ENCODE data around the gene OR51B6. TPM values are rescaled to one million over a fixed set of nuclear protein-coding genes. Genes with fewer than 3 reads are reported as not detected.

The OR51B6 gene
- total RNA-seq, 1 experiment from 2014 or later, result not detected

Small RNAs within 50 kb of the gene (small RNA-seq; reads per million reads assigned to genes)
- 0 reads per million in 2 experiments for gene AC104389.3

Other genes with a start within 250 kb of the OR51B6 start
- gene OR52A5, start 213.2 kb upstream of the OR51B6 start, total RNA-seq (2014; rRNA removed; shearing (Covaris generic)), result not detected in 2 replicates
- 0.05 TPM in 1 of 2 replicates, not detected in the other for gene OR52A1, start 196.8 kb upstream of the OR51B6 start, total RNA-seq (2014; rRNA removed; shearing (Covaris generic))
- not detected in 2 replicates for gene OR51V1, start 150.8 kb upstream of the OR51B6 start, total RNA-seq (2014; rRNA removed; shearing (Covaris generic))
- not detected in 2 replicates for gene HBB, start 124.4 kb upstream of the OR51B6 start, total RNA-seq (2014; rRNA removed; shearing (Covaris generic))
- gene HBD, start 117.0 kb upstream of the OR51B6 start, total RNA-seq (2014; rRNA removed; shearing (Covaris generic)), result not detected in 2 replicates
- not detected in 2 replicates for gene HBG1, start 101.7 kb upstream of the OR51B6 start, total RNA-seq (2014; rRNA removed; shearing (Covaris generic))
- 1.4 and 4.4 TPM in 2 replicates for gene HBG2, start 96.7 kb upstream of the OR51B6 start, total RNA-seq (2014; rRNA removed; shearing (Covaris generic))
- 21.8 and 22.2 TPM in 2 replicates for gene HBE1, start 81.6 kb upstream of the OR51B6 start, total RNA-seq (2014; rRNA removed; shearing (Covaris generic))
- 9.0 and 10.7 TPM in 2 replicates for gene OR51B4, start 49.6 kb upstream of the OR51B6 start, total RNA-seq (2014; rRNA removed; shearing (Covaris generic))
- 0.53 and 0.83 TPM in 2 replicates for gene OR51B2, start 27.2 kb upstream of the OR51B6 start, total RNA-seq (2014; rRNA removed; shearing (Covaris generic))
- 15.1 and 15.8 TPM in 2 replicates for gene OR51B5, start 8.0 kb upstream of the OR51B6 start, total RNA-seq (2014; rRNA removed; shearing (Covaris generic))
- not detected in 2 replicates for gene OR51M1, start 32.3 kb downstream of the OR51B6 start, total RNA-seq (2014; rRNA removed; shearing (Covaris generic))
- gene OR51Q1, start 70.6 kb downstream of the OR51B6 start, total RNA-seq (2014; rRNA removed; shearing (Covaris generic)), result not detected in 2 replicates
- gene OR51I1, start 90.0 kb downstream of the OR51B6 start, total RNA-seq (2014; rRNA removed; shearing (Covaris generic)), result 0.63 TPM in 1 of 2 replicates, not detected in the other
- gene OR51I2, start 97.8 kb downstream of the OR51B6 start, total RNA-seq (2014; rRNA removed; shearing (Covaris generic)), result not detected in 2 replicates
- gene OR52D1, start 137.2 kb downstream of the OR51B6 start, total RNA-seq (2014; rRNA removed; shearing (Covaris generic)), result not detected in 2 replicates
- not detected in 2 replicates for gene UBQLN3, start 158.4 kb downstream of the OR51B6 start, total RNA-seq (2014; rRNA removed; shearing (Covaris generic))
- gene UBQLNL, start 165.2 kb downstream of the OR51B6 start, total RNA-seq (2014; rRNA removed; shearing (Covaris generic)), result not detected in 2 replicates
- not detected in 2 replicates for gene OR52H1, start 197.0 kb downstream of the OR51B6 start, total RNA-seq (2014; rRNA removed; shearing (Covaris generic))
- gene OR52B6, start 229.4 kb downstream of the OR51B6 start, total RNA-seq (2014; rRNA removed; shearing (Covaris generic)), result not detected in 2 replicates
- gene TRIM6, start 245.1 kb downstream of the OR51B6 start, total RNA-seq (2014; rRNA removed; shearing (Covaris generic)), result 9.8 and 11.6 TPM in 2 replicates